HG03378 (cell line): ENCODE measurements around the gene CPXM2.

Source experiments
- ATAC-seq: cut with Tn5 transposase; IDR thresholded peaks from one replicate; pipeline ENCODE4 v1.9.1; 2021; ENCODE audit warnings: mild to moderate bottlenecking, moderate library complexity; ENCODE audit not compliant: unreplicated experiment

Gene CPXM2

GRCh38 chr10:123704076-123704475, 187.5 kb downstream of the CPXM2 start:
- no peak for ATAC-seq

GRCh38 chr10:123703195-123703790, 188.3 kb downstream of the CPXM2 start:
- ATAC-seq = no peak
